Osteoblast (primary cell): ENCODE data around the gene KAT6B. TPM values are rescaled to one million over a fixed set of nuclear protein-coding genes. Genes with fewer than 3 reads are reported as not detected.

Experiments
- DNase-seq: peaks from one replicate; pipeline ENCODE4 v3.0.0; 2011; ENCODE audit warnings: low spot score, mixed read lengths; ENCODE audit not compliant: insufficient read length; ENCODE audit errors: missing footprints
- H2AFZ ChIP-seq: 2 replicates; pipeline ENCODE4 v1.6.0; 2011; ENCODE audit warnings: mild to moderate bottlenecking, low read length
- H3K27ac ChIP-seq: 2 replicates; pipeline ENCODE4 v1.5.1; 2011; ENCODE audit warnings: mild to moderate bottlenecking, low read depth, low read length, moderate library complexity
- H3K27me3 ChIP-seq: 2 replicates; pipeline ENCODE4 v1.6.0; 2012; ENCODE audit warnings: mild to moderate bottlenecking, control low read depth, inconsistent platforms, low read length, moderate library complexity; ENCODE audit not compliant: insufficient read depth
- H3K36me3 ChIP-seq: 2 replicates; pipeline ENCODE4 v1.5.1; 2011; ENCODE audit warnings: mild to moderate bottlenecking, low read length, control low read depth, moderate library complexity; ENCODE audit not compliant: insufficient read depth
- H3K4me1 ChIP-seq: 2 replicates; pipeline ENCODE4 v1.5.1; 2011; ENCODE audit warnings: mild to moderate bottlenecking, low read length, control low read depth, moderate library complexity; ENCODE audit not compliant: insufficient read depth
- H3K4me2 ChIP-seq: 2 replicates; pipeline ENCODE4 v1.6.0; 2011; ENCODE audit warnings: mild to moderate bottlenecking, low read length; ENCODE audit not compliant: insufficient read depth
- H3K4me3 ChIP-seq: fragments of 200-600 bp; sonication (generic); 3 replicates; pipeline ENCODE4 v1.5.1; 2012; ENCODE audit warnings: mild to moderate bottlenecking, low read length, inconsistent platforms; ENCODE audit not compliant: insufficient read depth
- H3K79me2 ChIP-seq: 2 replicates; pipeline ENCODE4 v1.6.0; 2012; ENCODE audit warnings: mild to moderate bottlenecking, low read length, control low read depth, inconsistent platforms; ENCODE audit not compliant: insufficient read depth
- H3K9me3 ChIP-seq: 2 replicates; pipeline ENCODE4 v1.5.1; 2011; ENCODE audit warnings: low read depth, low read length, control low read depth
- H4K20me1 ChIP-seq: 2 replicates; pipeline ENCODE4 v1.6.0; 2012; ENCODE audit warnings: mild to moderate bottlenecking, low read length, control low read depth; ENCODE audit not compliant: insufficient read depth
- total RNA-seq: library from RNA; depleted of rRNA; stranded (reverse); fragments of >200 nt; gene quantifications from 2 replicates; pipeline ENCODE4 v1.2.3, GENCODE V29; 2012
- TF ChIP-seq, protein P1 (sequence below): IDR thresholded peaks from 2 replicates; pipeline ENCODE4 v1.5.1; 2011; ENCODE audit warnings: mild to moderate bottlenecking, low read depth, low read length, moderate library complexity; ENCODE audit errors: extremely low read depth

The KAT6B gene
- total RNA-seq, 1 donor, result 24.6 TPM

- TF ChIP-seq, protein P1, sequence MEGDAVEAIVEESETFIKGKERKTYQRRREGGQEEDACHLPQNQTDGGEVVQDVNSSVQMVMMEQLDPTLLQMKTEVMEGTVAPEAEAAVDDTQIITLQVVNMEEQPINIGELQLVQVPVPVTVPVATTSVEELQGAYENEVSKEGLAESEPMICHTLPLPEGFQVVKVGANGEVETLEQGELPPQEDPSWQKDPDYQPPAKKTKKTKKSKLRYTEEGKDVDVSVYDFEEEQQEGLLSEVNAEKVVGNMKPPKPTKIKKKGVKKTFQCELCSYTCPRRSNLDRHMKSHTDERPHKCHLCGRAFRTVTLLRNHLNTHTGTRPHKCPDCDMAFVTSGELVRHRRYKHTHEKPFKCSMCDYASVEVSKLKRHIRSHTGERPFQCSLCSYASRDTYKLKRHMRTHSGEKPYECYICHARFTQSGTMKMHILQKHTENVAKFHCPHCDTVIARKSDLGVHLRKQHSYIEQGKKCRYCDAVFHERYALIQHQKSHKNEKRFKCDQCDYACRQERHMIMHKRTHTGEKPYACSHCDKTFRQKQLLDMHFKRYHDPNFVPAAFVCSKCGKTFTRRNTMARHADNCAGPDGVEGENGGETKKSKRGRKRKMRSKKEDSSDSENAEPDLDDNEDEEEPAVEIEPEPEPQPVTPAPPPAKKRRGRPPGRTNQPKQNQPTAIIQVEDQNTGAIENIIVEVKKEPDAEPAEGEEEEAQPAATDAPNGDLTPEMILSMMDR, result no peak
- Histone ChIP-seq H2AFZ (no peak overlapping the region), H3K79me2 (peaks cover 83% of the 10 kb centered on the region), H3K4me1 (peaks cover 6% of the 10 kb centered on the region), H3K4me2 (no peak overlapping the region), H3K27me3 (no peaks in the 10 kb centered on the region), H3K9me3 (no peaks in the 10 kb centered on the region), H3K36me3 (no peaks in the 10 kb centered on the region), H4K20me1 (peaks cover 32% of the 10 kb centered on the region), H3K4me3 (no peak overlapping the region), H3K27ac (no peak overlapping the region)
- no peak for DNase-seq
Observed at GRCh38 chr10:74831518-74832120, 5.2 kb downstream of the KAT6B start.

DNA sequence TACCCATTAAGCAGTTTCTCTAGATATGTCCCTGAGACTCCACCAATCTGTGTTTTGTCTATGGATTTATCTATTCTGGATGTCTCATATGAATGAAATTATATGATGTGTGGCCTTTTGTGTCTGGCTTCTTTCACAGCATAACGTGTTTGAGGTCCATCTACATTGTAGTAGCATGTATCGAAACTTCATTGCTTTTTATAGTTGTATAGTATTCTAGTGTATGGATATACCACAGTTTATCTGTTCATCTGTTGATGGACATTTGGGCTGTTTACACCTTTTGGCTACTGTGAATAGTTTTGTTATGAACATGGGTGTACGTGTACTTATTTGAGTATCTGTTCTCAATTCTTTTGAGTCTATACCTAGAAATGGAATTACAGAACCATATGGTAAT is 9.6 kb downstream of the KAT6B start:
- H3K79me2 ChIP-seq, result peaks cover 81% of the 10 kb centered on the region
- H3K27ac ChIP-seq, result no peak overlapping the region
- H3K4me2 ChIP-seq, result no peak overlapping the region
- H4K20me1 ChIP-seq, result peaks cover 13% of the 10 kb centered on the region
- no peak overlapping the region for H2AFZ ChIP-seq
- H3K27me3 ChIP-seq, result no peaks in the 10 kb centered on the region
- TF ChIP-seq, protein P1, result no peak
- H3K36me3 ChIP-seq, result no peaks in the 10 kb centered on the region
- no peak for DNase-seq
- H3K4me3 ChIP-seq, result no peak overlapping the region
- no peaks in the 10 kb centered on the region for H3K9me3 ChIP-seq
- peaks cover under 1% of the 10 kb centered on the region for H3K4me1 ChIP-seq

DNA sequence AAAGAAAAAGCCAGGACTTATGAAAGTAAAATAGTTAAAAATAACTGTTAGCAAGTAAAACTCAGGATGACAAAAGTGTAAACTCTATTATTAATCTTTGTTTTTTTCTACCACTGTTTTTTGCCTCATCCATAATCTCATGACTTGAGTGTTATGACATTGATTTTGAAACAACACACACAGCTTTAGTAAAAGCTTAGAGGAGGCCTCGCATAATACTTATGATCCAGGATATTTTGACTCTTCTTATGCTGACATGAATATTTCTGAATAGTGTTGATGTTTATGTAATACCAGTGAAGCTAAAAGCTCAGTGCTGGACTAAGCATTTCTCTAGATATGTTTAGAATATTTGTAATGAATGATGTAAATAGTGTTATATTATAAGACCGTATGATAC is 10.5 kb downstream of the KAT6B start:
- H3K4me2 ChIP-seq, result no peak overlapping the region
- no peak for DNase-seq

DNA sequence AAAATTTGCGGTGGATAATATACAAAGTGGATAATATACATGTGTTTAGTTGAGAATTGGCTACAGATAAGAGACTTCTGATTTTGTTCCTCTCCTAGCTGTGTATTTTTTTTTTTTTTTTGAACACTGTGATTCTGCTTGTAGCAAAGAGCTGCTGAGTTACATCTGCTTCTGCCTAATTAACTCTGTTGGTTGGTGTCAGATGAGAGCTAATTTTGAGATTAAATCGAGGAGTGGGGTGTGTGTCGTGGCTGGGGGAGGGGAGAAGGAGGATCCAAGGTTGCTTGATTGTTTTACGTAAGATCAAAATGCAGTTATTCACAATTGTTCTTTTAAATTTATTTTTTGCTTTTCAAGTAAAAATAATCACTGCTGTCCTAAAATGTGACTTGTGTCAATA is 11.3 kb downstream of the KAT6B start:
- H3K27me3 ChIP-seq, result no peaks in the 10 kb centered on the region
- peaks cover 20% of the 10 kb centered on the region for H4K20me1 ChIP-seq
- no peaks in the 10 kb centered on the region for H3K9me3 ChIP-seq
- TF ChIP-seq, protein P1, result no peak
- no peak overlapping the region for H3K4me2 ChIP-seq
- peaks cover under 1% of the 10 kb centered on the region for H3K36me3 ChIP-seq
- no peak overlapping the region for H3K27ac ChIP-seq
- no peak overlapping the region for H3K4me3 ChIP-seq
- H2AFZ ChIP-seq, result no peak overlapping the region
- DNase-seq, result no peak
- H3K4me1 ChIP-seq, result peaks cover 14% of the 10 kb centered on the region
- H3K79me2 ChIP-seq, result peaks cover 72% of the 10 kb centered on the region

More for the DNA sequence above, 10.5 kb downstream of the KAT6B start:
- TF ChIP-seq, protein P1, result no peak
- H2AFZ ChIP-seq, result no peak overlapping the region
- peaks cover 79% of the 10 kb centered on the region for H3K79me2 ChIP-seq
- no peaks in the 10 kb centered on the region for H3K9me3 ChIP-seq
- H3K4me3 ChIP-seq, result no peak overlapping the region
- H3K27ac ChIP-seq, result no peak overlapping the region
- H3K4me1 ChIP-seq, result peaks cover 9% of the 10 kb centered on the region
- H4K20me1 ChIP-seq, result peaks cover 19% of the 10 kb centered on the region
- no peaks in the 10 kb centered on the region for H3K27me3 ChIP-seq
- H3K36me3 ChIP-seq, result no peaks in the 10 kb centered on the region
